ENCODE measurements around the gene KMT2B. TPM values are rescaled to one million over a fixed set of nuclear protein-coding genes. Genes with fewer than 3 reads are reported as not detected.

Gene KMT2B
- total and polyA plus RNA-seq, 9 of the 15 experiments (the other 6 are each of a cell fraction or from before 2014, with no cell fraction given) = 0.63 to 43.9 (median 8.1) TPM

- TF ChIP-seq BHLHE40 (IDR thresholded peaks at IDR 0.05; ENCODE audit: low read length) (no peak), CHD4 (IDR thresholded peaks at IDR 0.05; ENCODE audit: insufficient read depth, insufficient replicate concordance, low read depth, low read length, poor library complexity, severe bottlenecking) (no peak), FOXP1 (CRISPR knock-in tag; IDR thresholded peaks at IDR 0.05) (0 out of 2 replicates have a peak, but pooled peaks have one; percentile 19), ZFP91 (CRISPR knock-in tag; IDR thresholded peaks at IDR 0.05) (no peak), CREB3L1 (IDR thresholded peaks at IDR 0.05; ENCODE audit: borderline replicate concordance, low read depth) (no peak), ZNF384 (IDR thresholded peaks at IDR 0.05; ENCODE audit: low read depth, low read length) (no peak), ZFPM2 (CRISPR knock-in tag; IDR thresholded peaks at IDR 0.05) (no peak), TAF15 (IDR thresholded peaks at IDR 0.05; ENCODE audit: low read depth, low read length) (no peak), ZNF197 (CRISPR knock-in tag; IDR thresholded peaks at IDR 0.05; ENCODE audit: low read depth) (no peak), TCF7 (IDR thresholded peaks at IDR 0.05; ENCODE audit: borderline replicate concordance) (no peak), GMEB1 (CRISPR knock-in tag; IDR thresholded peaks at IDR 0.05) (no peak), ZNF24 (IDR thresholded peaks at IDR 0.05) (no peak), ZNF778 (CRISPR knock-in tag; IDR thresholded peaks at IDR 0.05) (no peak), NFRKB (IDR thresholded peaks at IDR 0.05; ENCODE audit: low read depth) (no peak), RNF2 (IDR thresholded peaks at IDR 0.05) (no peak), HIVEP1 (CRISPR knock-in tag; IDR thresholded peaks at IDR 0.05) (no peak), ZBTB43 (CRISPR knock-in tag; IDR thresholded peaks at IDR 0.05) (no peak), CCAR2 (IDR thresholded peaks at IDR 0.05; ENCODE audit: low read depth, low read length) (no peak), ZNF224 (CRISPR knock-in tag; IDR thresholded peaks at IDR 0.05) (no peak), NR0B1 (IDR thresholded peaks at IDR 0.05; ENCODE audit: partially characterized antibody) (no peak)
These were observed 23.4 kb downstream of the KMT2B start (continued) for GRCh38 chr19:35741203-35741515.

Data from K562 (cell line).